HG03571 (cell line): Measurements from ENCODE around the gene IGF1R.

ENCODE experiments used
- ATAC-seq: cut with Tn5 transposase; IDR thresholded peaks from one replicate; pipeline ENCODE4 v1.9.1; 2021; ENCODE audit not compliant: unreplicated experiment

IGF1R gene

GRCh38 chr15:98792117-98792516 is 143.8 kb downstream of the IGF1R start:
- ATAC-seq: no peak

- no peak for ATAC-seq
Observed at GRCh38 chr15:98794211-98794610, 145.9 kb downstream of the IGF1R start.

GRCh38 chr15:98794748-98795147 is 146.4 kb downstream of the IGF1R start:
- no peak for ATAC-seq

- ATAC-seq: no peak
Observed at GRCh38 chr15:98795980-98796379, 147.6 kb downstream of the IGF1R start.

GRCh38 chr15:98796685-98797357 is 148.5 kb downstream of the IGF1R start:
- ATAC-seq: no peak

GRCh38 chr15:98798375-98798893 is 150.1 kb downstream of the IGF1R start:
- ATAC-seq: no peak

GRCh38 chr15:98799461-98800390 is 151.4 kb downstream of the IGF1R start:
- no peak for ATAC-seq

GRCh38 chr15:98800437-98801233 is 152.3 kb downstream of the IGF1R start:
- no peak for ATAC-seq

GRCh38 chr15:98801234-98801561 is 152.9 kb downstream of the IGF1R start:
- no peak for ATAC-seq

- no peak for ATAC-seq
Observed at GRCh38 chr15:98802187-98802586, 153.8 kb downstream of the IGF1R start.

GRCh38 chr15:98803228-98804056 is 155.1 kb downstream of the IGF1R start:
- ATAC-seq: no peak

- no peak for ATAC-seq
Observed at GRCh38 chr15:98804057-98804380, 155.7 kb downstream of the IGF1R start.

GRCh38 chr15:98805434-98806274 is 157.3 kb downstream of the IGF1R start:
- no peak for ATAC-seq

GRCh38 chr15:98806275-98806895 is 158.0 kb downstream of the IGF1R start:
- ATAC-seq: no peak

GRCh38 chr15:98807262-98807661 is 158.9 kb downstream of the IGF1R start:
- no peak for ATAC-seq

- no peak for ATAC-seq
Observed at GRCh38 chr15:98809273-98809672, 160.9 kb downstream of the IGF1R start.

GRCh38 chr15:98812716-98813446 is 164.5 kb downstream of the IGF1R start:
- ATAC-seq: no peak

GRCh38 chr15:98813951-98814350 is 165.6 kb downstream of the IGF1R start:
- no peak for ATAC-seq

- ATAC-seq: no peak
Observed at GRCh38 chr15:98815207-98815606, 166.9 kb downstream of the IGF1R start.
